NCI-H1048 (cell line): Measurements from ENCODE around the gene RNF115.
"Not testable (repeated sequence)": the region's sequence is repeated elsewhere in the genome, so short reads cannot be mapped to it uniquely, and the experiment has no call there.

Experiments
- DNase-seq: peaks from one replicate; lab custom pipeline; 2025; lab: John Stamatoyannopoulos, UW

RNF115 gene

GRCh38 chr1:145777357-145778145 is 46.3 kb downstream of the RNF115 start:
- no peak for DNase-seq

GRCh38 chr1:145773423-145773822 is 50.5 kb downstream of the RNF115 start:
- no peak for DNase-seq

GRCh38 chr1:145771056-145771455 is 52.8 kb downstream of the RNF115 start:
- no peak for DNase-seq

- not testable (repeated sequence) for DNase-seq
Measured at GRCh38 chr1:145768004-145768403, 55.9 kb downstream of the RNF115 start.

- not testable (repeated sequence) for DNase-seq
Measured at GRCh38 chr1:145766926-145767325, 57.0 kb downstream of the RNF115 start.

- DNase-seq, result not testable (repeated sequence)
Measured at GRCh38 chr1:145765585-145766360, 58.1 kb downstream of the RNF115 start.

- not testable (repeated sequence) for DNase-seq
Measured at GRCh38 chr1:145765127-145765526, 58.8 kb downstream of the RNF115 start.

- DNase-seq, result not testable (repeated sequence)
Measured at GRCh38 chr1:145764231-145764940, 59.5 kb downstream of the RNF115 start.

- DNase-seq, result not testable (repeated sequence)
Measured at GRCh38 chr1:145762001-145762400, 61.9 kb downstream of the RNF115 start.

- not testable (repeated sequence) for DNase-seq
Measured at GRCh38 chr1:145761498-145761897, 62.4 kb downstream of the RNF115 start.

GRCh38 chr1:145760395-145760949 is 63.4 kb downstream of the RNF115 start:
- not testable (repeated sequence) for DNase-seq

GRCh38 chr1:145759721-145760120 is 64.2 kb downstream of the RNF115 start:
- no peak for DNase-seq

GRCh38 chr1:145758575-145758974 is 65.3 kb downstream of the RNF115 start:
- no peak for DNase-seq

- no peak for DNase-seq
Measured at GRCh38 chr1:145758116-145758515, 65.8 kb downstream of the RNF115 start.

GRCh38 chr1:145757420-145757819 is 66.5 kb downstream of the RNF115 start:
- DNase-seq, result no peak

GRCh38 chr1:145751491-145752037 is 72.3 kb downstream of the RNF115 start:
- DNase-seq, result no peak

- DNase-seq, result no peak
Measured at GRCh38 chr1:145750426-145750825, 73.5 kb downstream of the RNF115 start.

- no peak for DNase-seq
Measured at GRCh38 chr1:145747398-145748247, 76.3 kb downstream of the RNF115 start.

GRCh38 chr1:145740269-145740668 is 83.6 kb downstream of the RNF115 start:
- DNase-seq, result no peak

GRCh38 chr1:145736191-145736590 is 87.7 kb downstream of the RNF115 start:
- no peak for DNase-seq

GRCh38 chr1:145730900-145731299 is 93.0 kb downstream of the RNF115 start:
- DNase-seq, result no peak
